Neuronal stem cell (in vitro differentiated cells): Measurements from ENCODE around the gene B3GNT9.
A peak's percentile ranks its signal among the peaks of the same experiment; 100 is the strongest.

Experiments
- DNase-seq: peaks from one replicate; pipeline ENCODE4 v3.0.0-alpha.2; 2013; ENCODE audit warnings: low spot score
- H2AFZ ChIP-seq: one replicate; pipeline ENCODE4 v1.6.1; 2013; ENCODE audit warnings: mild to moderate bottlenecking, low read length, inconsistent platforms
- H2AK5ac ChIP-seq: 2 replicates; pipeline ENCODE4 v1.6.1; 2013; ENCODE audit warnings: low read depth, mild to moderate bottlenecking, inconsistent platforms, low read length, moderate library complexity, mixed read lengths
- H2BK120ac ChIP-seq: 2 replicates; pipeline ENCODE4 v1.6.1; 2013; ENCODE audit warnings: low read depth, mild to moderate bottlenecking, inconsistent platforms, low read length, moderate library complexity, mixed read lengths
- H2BK12ac ChIP-seq: one replicate; pipeline ENCODE4 v1.6.1; 2013; ENCODE audit warnings: low read length, inconsistent platforms
- H2BK15ac ChIP-seq: 2 replicates; pipeline ENCODE4 v1.6.1; 2013; ENCODE audit warnings: mild to moderate bottlenecking, low read length, inconsistent platforms, mixed read lengths
- H2BK5ac ChIP-seq: one replicate; pipeline ENCODE4 v1.6.1; 2013; ENCODE audit warnings: inconsistent platforms, mild to moderate bottlenecking, low read length, moderate library complexity
- H3K14ac ChIP-seq: one replicate; pipeline ENCODE4 v1.6.1; 2013; ENCODE audit warnings: low read length, inconsistent platforms
- H3K18ac ChIP-seq: 2 replicates; pipeline ENCODE4 v1.6.1; 2013; ENCODE audit warnings: low read length, inconsistent platforms
- H3K23ac ChIP-seq: 2 replicates; pipeline ENCODE4 v1.6.1; 2013; ENCODE audit warnings: low read depth, mild to moderate bottlenecking, mixed read lengths, low read length, inconsistent platforms; ENCODE audit not compliant: poor library complexity
- H3K27ac ChIP-seq: replicated peaks from 3 replicates; pipeline ENCODE4 v1.5.1; 2013; ENCODE audit warnings: low read length, inconsistent platforms
- H3K27me3 ChIP-seq, 3 experiments: 2 replicates each; pipeline ENCODE4 v1.6.1; 2013; ENCODE audit warnings: low read length in 3 of 3, mild to moderate bottlenecking in 2 of 3, inconsistent platforms in 1 of 3, low read depth in 1 of 3, mixed read lengths in 1 of 3, moderate library complexity in 1 of 3; ENCODE audit not compliant: control insufficient read depth in 3 of 3, insufficient read depth in 3 of 3
- H3K36me3 ChIP-seq, 2 donors: replicated peaks in 1 of 2; 2 replicates each; pipeline ENCODE4 v1.6.1; 2013; ENCODE audit warnings: low read length in 2 of 2; ENCODE audit not compliant: control insufficient read depth in 2 of 2, insufficient read depth in 2 of 2
- H3K4ac ChIP-seq: 2 replicates; pipeline ENCODE4 v1.6.1; 2013; ENCODE audit warnings: inconsistent platforms, mild to moderate bottlenecking, low read length, moderate library complexity
- H3K4me1 ChIP-seq, 2 donors: 1 replicate in 1 of 2; 2 replicates in 1 of 2; pipeline ENCODE4 v1.6.1; 2013; ENCODE audit warnings: low read length in 2 of 2, low read depth in 1 of 2; ENCODE audit not compliant: control insufficient read depth in 2 of 2, insufficient read depth in 1 of 2
- H3K4me2 ChIP-seq: one replicate; pipeline ENCODE4 v1.6.1; 2013; ENCODE audit warnings: mild to moderate bottlenecking, low read length, inconsistent platforms; ENCODE audit not compliant: insufficient read depth, poor library complexity, severe bottlenecking
- H3K4me3 ChIP-seq, 2 donors: 2 replicates each; pipeline ENCODE4 v1.5.1; 2013; ENCODE audit warnings: low read length in 2 of 2, mild to moderate bottlenecking in 2 of 2, inconsistent platforms in 1 of 2, moderate library complexity in 1 of 2
- H3K79me1 ChIP-seq: one replicate; pipeline ENCODE4 v1.6.1; 2013; ENCODE audit warnings: low read depth, mild to moderate bottlenecking, inconsistent platforms, low read length, moderate library complexity
- H3K9ac ChIP-seq: one replicate; pipeline ENCODE4 v1.6.1; 2013; ENCODE audit warnings: mild to moderate bottlenecking, low read depth, low read length, inconsistent platforms; ENCODE audit not compliant: poor library complexity
- H3K9me3 ChIP-seq, 2 donors: replicated peaks in 1 of 2; 2 replicates each; pipeline versions ENCODE3 to v1.6.1; 2013; ENCODE audit warnings: low read length in 2 of 2, mild to moderate bottlenecking in 2 of 2, inconsistent platforms in 1 of 2, low read depth in 1 of 2, mixed read lengths in 1 of 2, moderate library complexity in 1 of 2; ENCODE audit not compliant: control insufficient read depth in 2 of 2, insufficient read depth in 1 of 2
- H4K8ac ChIP-seq: one replicate; pipeline ENCODE4 v1.6.1; 2013; ENCODE audit warnings: low read depth, mild to moderate bottlenecking, inconsistent platforms, low read length, moderate library complexity
- H4K91ac ChIP-seq: one replicate; pipeline ENCODE4 v1.6.1; 2013; ENCODE audit warnings: low read length, low read depth, mild to moderate bottlenecking, inconsistent platforms; ENCODE audit not compliant: poor library complexity
- WGBS, 2 donors: extraction: QIAGEN DNeasy Blood & Tissue Kit; methylation state at CpG; one replicate each; pipeline ENCODE4 v1.1.7; 2013; ENCODE audit warnings: missing lambda C conversion rate in 2 of 2, mixed read lengths in 1 of 2; ENCODE audit not compliant: insufficient read length in 2 of 2, insufficient replicate concordance in 1 of 2; ENCODE audit errors: extremely low coverage in 2 of 2; 5-methylcytosine and 5-hydroxymethylcytosine counted together

Gene B3GNT9

GRCh38 chr16:67191411-67191994 is 40.7 kb upstream of the B3GNT9 start:
- Histone ChIP-seq H3K9ac (no peak overlapping the region), H3K27me3 (peaks cover 0 to 5% (median 0%) of the 10 kb centered on the region in 3 experiments), H2AK5ac (no peak overlapping the region), H2BK12ac (no peak overlapping the region), H3K23ac (peak overlapping the region; percentile 94), H3K4me1 (peaks cover 16 to 20% of the 10 kb centered on the region in 2 donors), H3K14ac (no peak overlapping the region), H3K9me3 (no peaks in the 10 kb centered on the region), H3K18ac (no peak overlapping the region), H3K4me2 (peak overlapping the region; percentile 34), H2BK15ac (no peak overlapping the region), H3K4me3 (peak overlapping the region in 1 of 2 donors; percentile 99), H3K79me1 (peaks cover 9% of the 10 kb centered on the region), H2AFZ (peak overlapping the region; percentile 78), H3K36me3 (peaks cover 30 to 34% of the 10 kb centered on the region in 2 donors), H2BK120ac (no peak overlapping the region), H4K8ac (no peak overlapping the region), H2BK5ac (no peak overlapping the region), H3K27ac (no peak overlapping the region), H4K91ac (no peak overlapping the region), H3K4ac (no peak overlapping the region)
- no peak for DNase-seq
- WGBS, 2 donors = no CpG with 5 or more reads among the region's 9 CpGs

- DNase-seq = no peak
- peaks cover 9% of the 10 kb centered on the region for H3K79me1 ChIP-seq
- H2BK15ac ChIP-seq = no peak overlapping the region
- no peak overlapping the region for H3K18ac ChIP-seq
- H2BK12ac ChIP-seq = no peak overlapping the region
- no peak overlapping the region for H2BK5ac ChIP-seq
- peaks cover 0 to 13% (median 0%) of the 10 kb centered on the region in 3 experiments for H3K27me3 ChIP-seq
- no CpG with 5 or more reads among the region's 13 CpGs for WGBS, 2 donors
- no peak overlapping the region for H3K27ac ChIP-seq
- H3K4ac ChIP-seq = no peak overlapping the region
- H3K36me3 ChIP-seq = peaks cover 22 to 27% of the 10 kb centered on the region in 2 donors
- H3K14ac ChIP-seq = no peak overlapping the region
- H3K9ac ChIP-seq = no peak overlapping the region
- H3K4me2 ChIP-seq = no peak overlapping the region
- H2AFZ ChIP-seq = no peak overlapping the region
- H4K8ac ChIP-seq = no peak overlapping the region
- peak overlapping the region in 1 of 2 donors; percentile 33 for H3K4me3 ChIP-seq
- H2BK120ac ChIP-seq = no peak overlapping the region
- no peak overlapping the region for H4K91ac ChIP-seq
- H3K4me1 ChIP-seq = peaks cover 17 to 20% of the 10 kb centered on the region in 2 donors
- H3K23ac ChIP-seq = no peak overlapping the region
- no peaks in the 10 kb centered on the region for H3K9me3 ChIP-seq
- H2AK5ac ChIP-seq = no peak overlapping the region
Measured at GRCh38 chr16:67190448-67191399, 39.9 kb upstream of the B3GNT9 start.

GRCh38 chr16:67190041-67190440 is 39.2 kb upstream of the B3GNT9 start, which contains the start of gene EXOC3L1:
Gene EXOC3L1 (minus strand): TSS chr16:67190136. CDS start chr16:67189676, 460 bp downstream.
- H3K18ac ChIP-seq = no peak within 1 kb of the TSS
- peak within 1 kb of the TSS; percentile 70 for H2AFZ ChIP-seq
- no peak within 1 kb of the TSS for H4K8ac ChIP-seq
- H2BK120ac ChIP-seq = no peak within 1 kb of the TSS
- H2BK15ac ChIP-seq = no peak within 1 kb of the TSS
- peak within 1 kb of the TSS; percentile 70 for H2BK12ac ChIP-seq
- H3K36me3 ChIP-seq = peaks cover 16 to 20% of the 10 kb centered on the region in 2 donors
- no CpG with 5 or more reads among the region's 6 CpGs for WGBS, 2 donors
- no peak within 1 kb of the TSS for H2BK5ac ChIP-seq
- H3K4me1 ChIP-seq = peaks cover 17 to 20% of the 10 kb centered on the region in 2 donors
- peak within 1 kb of the TSS; percentile 36 for H3K9ac ChIP-seq
- H3K9me3 ChIP-seq = no peaks in the 10 kb centered on the region
- no peak within 1 kb of the TSS for H3K23ac ChIP-seq
- H4K91ac ChIP-seq = no peak within 1 kb of the TSS
- no peak within 1 kb of the TSS for H3K14ac ChIP-seq
- peak within 1 kb of the TSS in 1 of 2 donors; percentile 33 for H3K4me3 ChIP-seq
- peaks cover 1 to 20% (median 2%) of the 10 kb centered on the region in 3 experiments for H3K27me3 ChIP-seq
- peak within 1 kb of the TSS; percentile 81 for H2AK5ac ChIP-seq
- no peak within 1 kb of the TSS for H3K4me2 ChIP-seq
- DNase-seq = no peak
- H3K79me1 ChIP-seq = peaks cover 9% of the 10 kb centered on the region
- no peak within 1 kb of the TSS for H3K4ac ChIP-seq
- H3K27ac ChIP-seq = no peak within 1 kb of the TSS

GRCh38 chr16:67188798-67189197 is 38.0 kb upstream of the B3GNT9 start:
- peak overlapping the region; percentile 70 for H2BK12ac ChIP-seq
- H2AK5ac ChIP-seq = peak overlapping the region; percentile 53
- H2BK5ac ChIP-seq = no peak overlapping the region
- no peak overlapping the region for H2BK15ac ChIP-seq
- WGBS, 2 donors = no CpG with 5 or more reads among the region's 15 CpGs
- no peak for DNase-seq
- no peak overlapping the region for H3K14ac ChIP-seq
- no peak overlapping the region for H3K4me3 ChIP-seq
- H3K18ac ChIP-seq = no peak overlapping the region
- no peak overlapping the region for H4K8ac ChIP-seq
- no peak overlapping the region for H3K4ac ChIP-seq
- H2BK120ac ChIP-seq = no peak overlapping the region
- peaks cover 4 to 7% of the 10 kb centered on the region in 2 donors for H3K36me3 ChIP-seq
- H3K4me2 ChIP-seq = no peak overlapping the region
- H3K79me1 ChIP-seq = peaks cover 13% of the 10 kb centered on the region
- H4K91ac ChIP-seq = no peak overlapping the region
- H2AFZ ChIP-seq = no peak overlapping the region
- no peaks in the 10 kb centered on the region for H3K9me3 ChIP-seq
- no peak overlapping the region for H3K27ac ChIP-seq
- peak overlapping the region; percentile 57 for H3K9ac ChIP-seq
- peaks cover 20 to 23% of the 10 kb centered on the region in 2 donors for H3K4me1 ChIP-seq
- no peak overlapping the region for H3K23ac ChIP-seq
- H3K27me3 ChIP-seq = peaks cover 5 to 30% (median 8%) of the 10 kb centered on the region in 3 experiments
